Type B pancreatic cell (in vitro differentiated cells): Measurements from ENCODE around the gene PPP1R7. TPM values are rescaled to one million over a fixed set of nuclear protein-coding genes. Genes with fewer than 3 reads are reported as not detected.

Source experiments
- DNase-seq: peaks from one replicate; pipeline ENCODE4 v3.0.0; 2021; ENCODE audit warnings: mixed read lengths; ENCODE audit not compliant: unreplicated experiment; ENCODE audit errors: extremely low spot score
- H3K27ac Mint-ChIP-seq: 2 replicates; pipeline ENCODE4 v1.8.0; 2021; ENCODE audit warnings: mild to moderate bottlenecking, mixed read lengths
- H3K27me3 Mint-ChIP-seq: 2 replicates; pipeline ENCODE4 v1.8.0; 2021; ENCODE audit warnings: mixed read lengths
- H3K36me3 Mint-ChIP-seq: 2 replicates; pipeline ENCODE4 v1.8.0; 2021; ENCODE audit warnings: mixed read lengths
- H3K4me1 Mint-ChIP-seq: one replicate; pipeline ENCODE4 v1.8.0; 2021; ENCODE audit warnings: mixed read lengths; ENCODE audit not compliant: unreplicated experiment
- H3K4me3 Mint-ChIP-seq: 2 replicates; pipeline ENCODE4 v1.8.0; 2021; ENCODE audit warnings: mild to moderate bottlenecking, mixed read lengths
- H3K9me3 Mint-ChIP-seq: 2 replicates; pipeline ENCODE4 v1.8.0; 2021; ENCODE audit warnings: mixed read lengths
- total RNA-seq: library from RNA; stranded (reverse); gene quantifications from 2 replicates; pipeline ENCODE4 v1.2.1, GENCODE V29; 2021; ENCODE audit warnings: low replicate concordance
- TF ChIP-seq, protein P1 (sequence below): fragments of 200-600 bp; sonication (generic); conservative IDR thresholded peaks from 2 replicates; pipeline ENCODE4 v1.5.0; 2021; ENCODE audit warnings: antibody characterized with exemption, mild to moderate bottlenecking

Gene PPP1R7
- total RNA-seq, 1 donor from 2014 or later: 50.7 TPM

DNA sequence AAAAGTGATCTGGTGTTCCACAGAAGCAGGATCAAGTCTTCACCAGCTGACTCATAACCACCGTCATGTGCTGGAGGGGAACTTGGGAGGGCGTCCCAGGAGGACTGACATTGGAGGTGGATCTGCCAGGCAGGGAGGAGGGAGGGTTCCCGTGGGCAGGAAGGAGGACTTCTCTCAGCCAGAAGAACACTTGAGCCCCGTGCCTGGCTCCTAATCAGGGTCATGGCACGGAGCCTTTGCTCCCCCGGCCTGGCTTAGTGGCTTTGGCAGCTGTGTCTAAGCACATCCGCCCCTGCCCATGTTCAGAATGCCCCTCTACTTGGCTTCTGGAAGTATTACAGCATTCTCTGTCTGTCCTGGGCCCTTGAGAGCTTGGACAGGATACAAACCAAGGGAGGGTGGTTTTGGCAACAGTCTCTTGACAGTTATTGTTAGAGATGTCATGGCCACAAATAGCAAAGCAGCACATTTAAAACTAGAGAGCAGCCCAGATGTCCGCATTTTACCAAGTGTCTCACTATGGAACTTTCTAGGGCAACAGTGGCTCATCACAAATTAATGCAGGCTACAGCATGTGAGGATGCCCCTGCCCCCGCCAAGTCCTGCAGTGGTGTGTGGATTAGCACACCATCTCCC, 11.5 kb downstream of the PPP1R7 start:
- H3K36me3 Mint-ChIP-seq: no peaks in the 10 kb centered on the region
- H3K4me3 Mint-ChIP-seq: no peak overlapping the region
- TF ChIP-seq, protein P1, sequence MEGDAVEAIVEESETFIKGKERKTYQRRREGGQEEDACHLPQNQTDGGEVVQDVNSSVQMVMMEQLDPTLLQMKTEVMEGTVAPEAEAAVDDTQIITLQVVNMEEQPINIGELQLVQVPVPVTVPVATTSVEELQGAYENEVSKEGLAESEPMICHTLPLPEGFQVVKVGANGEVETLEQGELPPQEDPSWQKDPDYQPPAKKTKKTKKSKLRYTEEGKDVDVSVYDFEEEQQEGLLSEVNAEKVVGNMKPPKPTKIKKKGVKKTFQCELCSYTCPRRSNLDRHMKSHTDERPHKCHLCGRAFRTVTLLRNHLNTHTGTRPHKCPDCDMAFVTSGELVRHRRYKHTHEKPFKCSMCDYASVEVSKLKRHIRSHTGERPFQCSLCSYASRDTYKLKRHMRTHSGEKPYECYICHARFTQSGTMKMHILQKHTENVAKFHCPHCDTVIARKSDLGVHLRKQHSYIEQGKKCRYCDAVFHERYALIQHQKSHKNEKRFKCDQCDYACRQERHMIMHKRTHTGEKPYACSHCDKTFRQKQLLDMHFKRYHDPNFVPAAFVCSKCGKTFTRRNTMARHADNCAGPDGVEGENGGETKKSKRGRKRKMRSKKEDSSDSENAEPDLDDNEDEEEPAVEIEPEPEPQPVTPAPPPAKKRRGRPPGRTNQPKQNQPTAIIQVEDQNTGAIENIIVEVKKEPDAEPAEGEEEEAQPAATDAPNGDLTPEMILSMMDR: no peak
- no peaks in the 10 kb centered on the region for H3K9me3 Mint-ChIP-seq
- no peaks in the 10 kb centered on the region for H3K27me3 Mint-ChIP-seq
- no peaks in the 10 kb centered on the region for H3K4me1 Mint-ChIP-seq
- no peak overlapping the region for H3K27ac Mint-ChIP-seq
- DNase-seq: no peak

DNA sequence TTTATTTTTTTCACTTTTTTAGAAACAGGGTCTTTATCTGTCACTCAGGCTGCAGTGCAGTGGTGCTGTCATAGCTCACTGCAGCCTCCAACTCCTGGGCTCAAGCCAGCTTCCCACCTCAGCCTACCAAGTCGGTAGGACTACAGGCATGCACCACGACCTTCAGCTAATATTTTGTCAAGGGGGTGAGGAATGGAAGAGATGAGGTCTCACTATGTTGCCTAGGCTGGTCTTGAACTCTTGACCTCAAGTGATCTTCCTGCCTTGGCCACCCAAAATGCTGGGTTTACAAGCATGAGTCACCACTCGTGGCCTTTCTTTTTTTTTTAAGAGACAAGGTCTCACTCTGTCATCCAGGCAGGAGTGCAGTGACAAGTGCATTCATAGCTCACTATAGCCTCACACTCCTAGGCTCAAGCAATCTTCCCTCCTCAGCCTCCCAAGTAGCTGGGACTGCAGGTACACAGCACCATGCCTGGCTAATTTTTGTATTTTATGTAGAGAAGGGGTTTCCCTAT, 13.4 kb downstream of the PPP1R7 start:
- Mint-ChIP-seq H3K36me3 (peaks cover 4% of the 10 kb centered on the region), H3K4me3 (no peak overlapping the region), H3K9me3 (no peaks in the 10 kb centered on the region), H3K27me3 (no peaks in the 10 kb centered on the region), H3K27ac (no peak overlapping the region), H3K4me1 (no peaks in the 10 kb centered on the region)
- no peak for DNase-seq
- TF ChIP-seq, protein P1: no peak

DNA sequence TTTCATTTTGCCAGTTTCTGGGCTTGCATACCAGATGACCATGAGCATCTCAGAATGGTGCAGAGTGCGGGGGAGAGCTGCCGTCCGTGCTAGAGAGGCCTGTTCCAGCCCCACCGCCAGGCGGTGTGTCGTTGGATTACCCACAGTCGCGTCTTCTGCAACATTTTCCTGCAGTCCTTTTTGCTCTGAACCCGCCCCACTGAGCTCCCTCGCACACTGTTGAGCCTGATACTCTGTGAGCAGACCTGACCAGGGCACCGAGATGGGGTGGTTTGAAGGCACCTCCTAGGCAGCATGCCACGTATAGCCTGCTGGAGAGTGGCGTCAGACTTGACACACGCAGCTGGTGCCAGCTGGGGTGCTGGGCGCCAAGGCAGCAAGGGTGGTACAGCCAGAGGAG, 18.1 kb downstream of the PPP1R7 start:
- Mint-ChIP-seq H3K27ac (no peak overlapping the region), H3K27me3 (no peaks in the 10 kb centered on the region), H3K36me3 (peaks cover 31% of the 10 kb centered on the region), H3K9me3 (peaks cover 4% of the 10 kb centered on the region), H3K4me3 (no peak overlapping the region), H3K4me1 (no peaks in the 10 kb centered on the region)
- DNase-seq: no peak
- TF ChIP-seq, protein P1: no peak

DNA sequence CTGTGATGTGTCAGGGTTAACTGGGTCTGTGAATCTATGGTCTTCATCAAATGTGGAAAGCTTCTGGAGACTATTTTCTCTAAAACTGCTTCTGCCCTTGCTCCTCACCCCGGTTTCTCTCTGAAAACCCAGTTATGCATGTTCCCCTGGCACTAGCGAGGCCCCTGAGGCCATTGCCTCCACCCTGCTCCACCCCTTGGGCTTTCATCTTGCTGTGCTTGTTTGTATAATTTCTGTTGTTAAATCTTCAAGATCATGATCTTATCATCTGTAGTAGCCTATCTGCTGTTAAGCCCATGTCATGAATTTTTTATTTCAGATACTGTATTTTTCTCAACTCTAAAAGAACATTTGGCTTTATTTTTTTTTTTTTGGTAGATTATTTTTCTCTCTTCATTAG, 23.3 kb downstream of the PPP1R7 start:
- Mint-ChIP-seq H3K36me3 (peaks cover 38% of the 10 kb centered on the region), H3K4me3 (no peak overlapping the region), H3K9me3 (peaks cover 4% of the 10 kb centered on the region), H3K4me1 (no peaks in the 10 kb centered on the region), H3K27me3 (no peaks in the 10 kb centered on the region), H3K27ac (no peak overlapping the region)
- TF ChIP-seq, protein P1: no peak
- no peak for DNase-seq

DNA sequence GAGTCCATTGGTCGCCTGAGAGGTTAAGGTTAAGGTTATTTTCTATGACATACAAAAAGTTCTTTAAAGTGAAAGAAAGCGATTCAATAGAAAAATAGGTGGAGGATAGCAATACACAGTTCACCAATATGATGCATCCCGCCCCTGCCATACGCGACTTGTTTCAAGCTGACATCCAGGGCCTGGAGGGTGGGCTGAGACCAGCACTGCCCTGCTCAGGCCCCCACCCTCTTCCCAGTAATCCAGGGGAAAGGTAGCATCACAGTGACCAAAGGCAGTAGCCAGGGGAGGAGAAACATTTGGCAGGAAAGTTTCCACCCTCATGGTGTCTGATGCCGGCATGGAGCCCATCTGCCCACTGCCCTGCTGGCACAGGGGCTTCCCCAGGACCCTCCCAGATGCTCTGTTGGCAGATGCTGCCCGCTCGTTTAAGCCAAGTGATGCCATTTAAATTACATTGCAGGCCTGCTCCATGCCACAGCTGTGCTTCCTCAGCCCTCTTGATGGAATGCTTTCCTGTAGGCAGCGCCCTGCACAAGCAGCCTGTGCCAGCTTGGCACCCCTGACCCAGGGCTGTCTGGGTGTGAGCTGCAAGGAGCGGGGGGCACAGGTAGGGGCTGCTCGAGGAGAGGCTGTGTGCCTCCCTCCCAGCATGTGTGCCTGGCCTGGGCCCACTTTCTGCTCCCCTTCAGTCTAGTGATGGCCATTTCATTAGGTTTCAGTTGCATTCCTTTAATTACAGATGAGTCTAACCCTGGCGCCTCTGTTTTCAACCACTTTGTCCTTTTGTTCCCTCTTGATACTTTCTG, 27.5 kb downstream of the PPP1R7 start:
- TF ChIP-seq, protein P1: no peak
- H3K27ac Mint-ChIP-seq: no peak overlapping the region
- H3K9me3 Mint-ChIP-seq: no peaks in the 10 kb centered on the region
- H3K27me3 Mint-ChIP-seq: no peaks in the 10 kb centered on the region
- no peak overlapping the region for H3K4me3 Mint-ChIP-seq
- DNase-seq: no peak
- H3K36me3 Mint-ChIP-seq: peaks cover 20% of the 10 kb centered on the region
- H3K4me1 Mint-ChIP-seq: no peaks in the 10 kb centered on the region
